LNCAP (cell line): ENCODE results near the gene EFNA5.

Experiments
- CTCF ChIP-seq: fragments of 450-650 bp; IDR thresholded peaks from 2 replicates; pipeline ENCODE4 v1.5.1; 2017; ENCODE audit warnings: mild to moderate bottlenecking

The EFNA5 gene

DNA sequence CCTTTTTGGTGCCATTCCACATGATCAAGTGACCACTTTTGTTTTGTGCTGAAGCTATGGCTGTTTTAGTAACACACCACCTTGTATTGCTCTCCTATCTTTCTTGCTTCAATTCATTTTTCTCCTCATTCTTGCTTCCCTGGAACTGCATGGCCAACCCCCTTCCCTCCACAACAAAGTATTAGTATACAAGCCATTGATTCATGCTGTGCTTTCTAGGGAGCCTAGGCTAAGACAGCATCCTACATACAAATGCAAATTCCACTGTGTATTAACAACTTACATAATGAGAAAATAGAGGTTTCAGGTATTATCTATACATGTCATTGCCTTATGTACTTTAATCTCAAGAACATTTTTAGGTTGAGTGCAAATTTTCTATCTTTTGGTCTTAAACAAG lies 141.1 kb downstream of the EFNA5 start:
- TF ChIP-seq CTCF, result no peak

- no peak for TF ChIP-seq CTCF
These were observed 144.3 kb downstream of the EFNA5 start for GRCh38 chr5:107526270-107526937.

DNA sequence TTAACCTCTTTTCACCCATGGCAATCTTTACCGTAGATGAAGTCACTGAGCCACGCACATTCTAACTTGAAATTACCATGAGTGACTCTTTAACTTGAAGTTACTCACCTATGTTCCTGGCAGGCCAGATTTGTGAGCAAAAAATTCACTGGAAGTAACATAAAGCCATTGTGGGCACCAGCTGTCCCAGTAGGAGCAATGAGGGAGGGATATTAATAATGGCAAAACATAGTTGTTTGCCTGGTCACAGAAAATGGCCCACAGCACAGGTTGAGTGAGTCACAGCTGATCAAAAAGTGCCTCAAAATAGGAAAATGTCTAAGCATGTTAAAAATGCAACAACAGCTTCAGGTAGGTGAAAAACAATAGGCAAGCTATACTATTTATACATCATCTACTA lies 146.6 kb downstream of the EFNA5 start:
- no peak for TF ChIP-seq CTCF

DNA sequence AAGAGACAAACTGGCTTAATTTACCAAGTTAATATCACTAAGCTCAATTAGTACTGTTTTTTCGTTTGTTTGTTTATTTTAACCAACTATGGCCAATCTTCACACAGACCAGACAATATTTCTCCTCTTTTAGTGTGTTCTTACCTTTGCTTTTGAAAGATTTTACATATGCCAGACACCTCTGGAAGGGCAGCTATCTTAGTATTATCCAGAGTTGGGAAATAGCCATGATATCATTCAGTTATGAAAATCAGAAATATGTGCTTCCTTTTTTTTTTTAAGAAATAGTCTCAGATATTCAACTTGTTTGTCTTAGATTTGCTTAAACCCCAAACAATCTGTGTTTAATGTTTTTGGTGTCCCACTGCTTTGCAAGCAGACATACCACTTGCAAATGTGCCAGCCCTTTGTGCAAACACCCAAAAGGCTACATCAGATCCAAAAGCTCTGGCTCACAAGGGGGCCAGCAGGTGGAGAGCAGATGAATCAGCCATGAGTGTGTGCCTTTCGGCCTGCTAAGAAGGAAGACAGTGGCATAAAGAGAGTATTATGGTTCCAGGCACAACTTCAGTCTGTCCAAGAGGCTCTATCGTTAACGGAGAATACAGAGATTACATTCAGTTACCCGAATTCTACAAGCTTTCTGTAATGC lies 147.6 kb downstream of the EFNA5 start:
- TF ChIP-seq CTCF, result no peak

DNA sequence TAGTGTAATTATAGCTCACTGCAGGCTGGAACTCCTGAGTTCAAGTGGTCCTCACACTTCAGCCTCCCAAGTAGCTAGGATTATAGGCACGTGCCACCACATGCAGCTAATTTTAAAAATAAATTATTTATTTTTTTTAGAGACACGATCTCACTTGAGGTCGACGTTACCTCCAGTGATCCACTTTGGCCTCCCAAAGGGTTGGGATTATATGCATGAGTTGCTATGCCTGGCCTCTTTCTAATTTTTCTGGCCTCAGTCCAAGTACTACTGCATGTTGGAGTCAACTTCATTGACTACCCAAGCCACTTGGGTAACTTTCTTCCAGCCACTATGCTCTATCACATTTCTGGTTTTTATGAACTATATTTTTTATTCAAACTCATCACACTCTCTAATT lies 148.3 kb downstream of the EFNA5 start:
- no peak for TF ChIP-seq CTCF

- TF ChIP-seq CTCF, result no peak
These were observed 150.8 kb downstream of the EFNA5 start for GRCh38 chr5:107519900-107520354.

GRCh38 chr5:107518616-107519015 lies 152.1 kb downstream of the EFNA5 start:
- TF ChIP-seq CTCF, result no peak
